ENCODE data around the gene EPHB1.

DNA sequence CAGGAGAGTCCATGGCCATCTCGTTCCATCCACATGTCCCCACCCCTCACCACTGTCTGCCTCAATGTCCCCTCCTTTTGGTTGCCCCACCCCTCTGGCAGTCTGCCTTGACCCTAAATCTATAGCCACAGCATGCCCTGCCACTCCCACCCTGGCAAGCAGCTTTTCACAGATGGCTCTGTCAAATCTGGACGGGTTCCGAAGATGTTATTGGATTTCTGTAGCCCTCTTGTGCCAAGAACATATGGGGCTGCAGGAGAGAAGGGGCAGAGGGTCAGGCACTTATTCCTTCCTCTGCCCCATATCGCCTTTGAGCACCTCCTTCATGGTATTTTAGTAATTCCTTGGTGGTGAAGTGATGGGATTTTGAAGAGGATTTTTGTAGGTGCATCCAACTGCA is 57.1 kb downstream of the EPHB1 start:
- TF ChIP-seq EZH2 (IDR thresholded peaks at IDR 0.05) (no peak), POLR2AphosphoS5 (IDR thresholded peaks at IDR 0.05; ENCODE audit: borderline replicate concordance, low read depth, low read length) (no peak), FOXP2 (optimal IDR thresholded peaks at IDR 0.05; ENCODE audit: control extremely low read depth, extremely low read length, insufficient read depth) (no peak)
